Activated effector memory CD4-positive, alpha-beta T cell treated with anti-CD3 and anti-CD28 coated beads, Interleukin-2, amount 50 U/mL, for 16 hours (primary cell): ENCODE data around the gene SLC19A1.
A peak's percentile ranks its signal among the peaks of the same experiment; 100 is the strongest.

Experiments
- DNase-seq: peaks from one replicate; pipeline ENCODE4 v3.0.0-alpha.2; 2020

The SLC19A1 gene

DNA sequence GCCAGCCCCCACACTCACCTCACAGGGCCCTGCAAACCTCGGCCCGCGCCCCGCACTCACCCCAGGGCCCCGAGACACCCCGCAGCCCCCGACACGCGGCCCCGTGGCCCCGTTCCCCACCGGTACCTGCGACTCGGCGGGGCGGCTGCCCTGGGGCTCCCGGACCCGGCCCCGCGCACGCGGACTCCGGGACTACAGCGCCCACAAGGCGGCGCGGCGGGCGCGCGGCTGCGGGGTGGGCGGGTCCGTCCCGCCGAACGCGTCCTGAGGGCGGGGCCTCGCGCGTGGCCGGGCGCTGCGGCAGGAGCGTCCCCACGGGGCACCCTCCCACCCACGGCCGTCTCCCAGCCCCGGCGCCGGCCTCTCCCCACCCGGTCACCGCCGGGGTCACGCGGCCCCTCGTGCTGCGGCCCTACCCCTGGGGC is at the start of gene SLC19A1:
Gene SLC19A1, minus strand, starts transcription at position 199 of the 425 bp plus-strand sequence. CDS start 4,481 bp downstream, outside the sequence.
- peak; percentile 91 for DNase-seq

DNA sequence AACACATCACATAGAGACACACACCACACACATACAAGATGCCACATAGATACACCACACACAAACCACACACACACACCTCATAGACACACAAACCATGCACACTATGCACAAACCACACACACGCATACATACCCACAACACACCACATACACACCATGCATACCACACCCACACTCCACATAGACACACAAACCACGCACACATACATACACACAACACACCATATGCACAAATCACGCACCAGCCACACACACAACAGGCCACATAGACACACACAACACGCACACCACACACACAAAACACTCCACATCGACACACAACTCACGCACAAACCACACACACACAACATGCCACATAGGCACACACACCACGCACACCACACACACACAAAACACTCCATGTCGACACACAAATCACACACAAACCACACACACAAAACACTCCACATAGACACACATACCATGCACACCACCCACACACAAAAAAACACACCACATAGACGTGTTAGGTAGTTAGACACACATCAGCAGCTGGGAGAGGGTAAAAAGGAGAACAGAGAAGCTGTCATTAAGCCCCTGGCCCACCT is 49.5 kb upstream of the SLC19A1 start:
- DNase-seq = peak; percentile 61

DNA sequence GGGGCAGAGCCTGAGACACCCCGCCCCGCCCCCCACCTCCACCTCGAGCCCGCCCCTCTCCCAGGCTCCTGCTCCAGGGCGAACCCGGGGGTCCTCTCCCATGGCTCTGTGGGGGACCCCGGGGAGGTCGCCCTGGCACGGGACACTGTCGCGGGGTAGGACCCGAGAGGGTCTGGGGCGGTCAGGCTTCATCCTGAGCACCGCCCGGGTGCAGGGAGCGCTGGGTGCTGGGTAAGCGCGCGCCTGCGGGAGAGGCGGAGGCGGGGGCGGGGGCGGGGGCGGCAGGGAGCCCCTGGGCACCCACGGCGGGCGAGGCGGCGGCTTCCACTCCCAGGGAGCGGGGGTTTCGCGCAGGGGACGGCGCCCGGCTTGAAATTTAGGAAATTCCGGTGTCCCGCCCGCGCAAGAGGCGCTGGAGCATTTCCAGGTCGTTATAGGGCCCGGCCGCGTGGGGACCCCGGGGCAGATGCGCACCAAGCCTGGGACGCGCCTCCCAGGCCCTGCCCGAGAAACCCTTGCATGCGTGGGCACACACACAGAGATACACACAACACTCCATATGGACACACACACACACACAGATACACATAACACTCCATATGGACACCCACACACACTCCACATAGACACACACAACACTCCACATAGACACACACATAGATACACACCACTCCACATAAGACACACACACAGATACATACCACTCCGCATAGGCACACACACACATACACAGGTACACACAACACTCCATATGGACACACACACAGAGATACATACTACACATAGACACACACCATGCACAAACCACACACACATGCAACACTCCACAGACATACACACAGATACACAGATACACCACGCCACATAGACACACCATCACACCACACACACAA is 48.7 kb upstream of the SLC19A1 start:
- DNase-seq = peak; percentile 86

DNA sequence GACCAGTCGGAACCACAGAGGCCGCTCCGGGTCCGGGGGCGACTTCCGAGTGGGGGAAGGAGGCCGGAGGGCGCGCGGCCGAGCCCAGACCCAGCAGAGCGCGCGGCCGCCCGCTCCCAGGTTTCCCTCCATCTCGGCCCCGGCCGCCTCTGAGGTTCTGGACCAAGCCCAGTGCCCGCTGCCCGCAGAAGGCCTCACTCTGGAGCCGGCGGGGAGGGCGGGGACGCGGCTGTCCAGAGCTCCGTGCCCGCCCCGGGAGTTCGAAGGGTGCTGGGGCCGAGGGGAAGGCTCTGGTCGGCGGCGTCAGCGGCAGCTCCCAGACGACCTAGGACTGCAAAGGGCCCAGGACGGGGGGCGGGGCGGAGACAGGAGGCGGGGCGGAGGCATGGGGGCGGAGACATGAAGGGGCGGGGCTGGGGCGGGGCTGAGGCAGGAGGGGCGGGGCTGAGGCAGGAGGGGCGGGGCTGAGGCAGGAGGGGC is 48.0 kb upstream of the SLC19A1 start:
- peak; percentile 91 for DNase-seq

DNA sequence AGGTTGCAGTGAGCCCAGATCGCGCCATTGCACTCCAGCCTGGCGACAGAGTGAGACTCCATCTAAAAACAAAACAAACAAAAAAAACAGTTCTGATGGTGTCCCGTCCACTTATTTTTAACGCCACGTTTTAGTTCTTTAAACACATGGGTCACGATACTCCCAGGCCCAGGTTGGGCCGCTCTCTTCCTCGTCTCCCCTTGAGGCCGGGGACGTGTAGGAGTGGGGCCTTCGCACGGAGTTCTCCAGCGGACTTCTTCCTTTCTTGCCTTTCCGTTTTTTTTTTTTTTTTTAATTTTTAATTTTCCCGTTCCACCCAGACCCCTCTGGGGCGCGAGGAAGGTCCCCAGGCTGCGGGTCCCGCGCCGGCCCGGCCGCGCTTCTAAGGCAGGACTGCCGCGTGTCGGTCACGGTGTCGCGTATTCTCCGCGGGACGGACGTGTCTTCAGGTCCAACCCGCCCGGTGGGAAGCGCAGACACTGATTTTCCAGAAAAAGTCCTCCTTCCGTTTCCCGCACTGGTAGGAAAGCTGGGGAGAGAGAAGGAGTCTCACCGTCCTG is 47.5 kb upstream of the SLC19A1 start:
- no peak for DNase-seq

DNA sequence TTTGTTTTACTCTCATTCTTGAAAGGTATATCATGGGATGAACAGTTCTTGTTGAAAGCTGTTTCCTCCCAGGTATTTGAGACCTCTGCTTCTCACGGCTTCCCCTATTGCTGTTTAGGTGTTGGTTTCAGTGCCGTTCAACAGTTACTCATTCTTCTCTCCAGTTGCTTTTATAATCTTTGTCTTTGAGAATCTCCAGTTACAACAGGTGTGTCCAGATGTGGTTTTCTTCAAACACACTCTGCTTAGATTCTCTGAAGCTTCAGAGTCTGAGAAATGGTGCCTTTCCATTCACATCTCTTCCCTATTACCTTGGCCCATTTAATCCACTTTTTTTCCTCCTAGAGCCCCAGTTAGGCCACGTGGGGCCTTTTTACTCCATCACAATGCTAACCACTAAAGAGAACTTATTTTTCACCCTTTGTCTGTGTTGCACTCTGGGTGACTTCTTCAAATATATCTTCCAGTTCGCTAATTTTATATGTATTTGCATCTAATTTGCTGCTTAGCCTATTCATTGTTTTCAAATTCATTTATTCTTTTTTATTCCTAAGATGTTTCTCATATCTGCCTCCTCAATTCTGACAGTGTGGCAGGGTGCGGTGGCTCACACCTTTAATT is 46.7 kb upstream of the SLC19A1 start:
- no peak for DNase-seq

DNA sequence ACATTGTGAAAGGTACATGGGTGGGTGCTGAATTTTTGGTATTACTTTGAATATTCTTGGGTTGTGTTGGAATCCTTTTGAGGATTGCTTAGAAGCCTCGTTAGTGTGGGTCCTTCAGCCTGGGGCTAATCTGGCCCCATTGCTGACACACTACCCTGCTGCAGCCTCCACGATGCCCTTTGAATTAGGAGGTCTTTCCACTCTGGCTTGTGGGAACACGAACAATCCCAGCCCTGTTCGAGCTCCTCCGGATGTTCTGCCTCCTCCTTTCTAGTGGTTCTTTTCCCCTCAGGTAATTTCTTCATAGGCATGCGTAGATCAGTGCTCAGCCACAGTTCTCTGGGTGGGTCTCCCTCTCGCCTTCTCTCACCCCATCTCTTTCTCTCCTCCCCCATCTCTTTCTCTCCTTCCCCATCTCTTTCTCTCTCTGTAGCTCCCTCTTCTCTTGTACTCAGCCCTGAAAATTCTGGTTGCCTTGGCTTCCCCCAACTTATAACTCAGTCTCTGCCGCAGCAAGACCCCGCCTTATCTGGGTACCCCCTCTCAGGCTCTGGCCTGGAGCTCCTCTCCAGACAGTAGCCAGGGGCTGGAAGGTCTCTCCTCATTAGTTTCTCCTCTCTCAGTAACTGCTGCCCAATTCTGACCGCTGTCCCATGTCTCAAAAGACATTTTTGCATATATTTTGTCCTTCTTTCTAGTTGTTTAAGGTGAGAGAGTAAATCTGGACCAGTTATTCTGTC is 46.0 kb upstream of the SLC19A1 start:
- peak; percentile 24 for DNase-seq

DNA sequence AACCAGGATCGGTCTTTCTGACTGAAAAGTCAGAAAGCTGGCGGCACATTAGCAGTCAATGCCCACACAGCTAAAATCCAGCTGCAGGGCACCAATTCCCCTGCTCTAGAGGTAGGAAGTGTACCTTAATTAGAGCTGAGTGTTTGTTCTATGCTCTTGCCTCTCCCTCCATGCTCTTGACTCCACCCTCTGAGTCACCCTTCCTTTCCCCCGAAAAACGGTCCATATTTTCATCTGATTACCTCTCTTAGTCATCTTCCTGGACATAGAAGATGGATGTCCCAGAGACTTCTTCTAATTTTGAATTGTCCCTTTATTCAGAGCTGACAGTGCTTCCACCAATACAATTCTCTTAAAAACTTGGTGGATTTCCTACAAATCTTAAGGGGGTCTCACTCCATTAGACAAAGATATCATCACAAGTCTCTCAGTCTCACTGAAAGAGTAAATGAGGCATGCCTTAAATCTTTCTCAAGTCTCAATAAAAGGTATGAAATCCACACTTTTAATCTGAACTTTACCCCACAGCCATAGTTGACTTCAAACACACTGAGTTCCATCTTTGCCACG is 44.1 kb upstream of the SLC19A1 start:
- no peak for DNase-seq

DNA sequence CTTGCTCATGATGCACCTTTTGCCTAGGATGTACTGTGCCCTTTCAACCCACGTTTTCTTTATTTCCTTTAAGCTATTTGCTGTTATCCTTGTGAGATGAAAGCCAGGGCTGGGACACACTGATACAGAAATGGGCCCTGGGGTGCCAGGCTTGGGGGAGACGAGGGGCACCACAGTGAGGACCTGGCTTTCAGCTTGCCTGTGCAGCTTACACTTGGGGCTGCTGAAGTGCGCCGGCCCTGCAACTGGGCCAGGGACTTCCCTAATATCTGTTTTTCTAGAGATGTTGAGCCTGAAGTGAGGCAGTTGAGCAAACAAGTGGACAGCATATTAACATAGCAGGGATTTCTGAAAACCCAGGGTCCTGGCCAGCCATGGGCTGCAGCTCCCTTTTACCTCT is 42.5 kb upstream of the SLC19A1 start:
- peak; percentile 57 for DNase-seq

DNA sequence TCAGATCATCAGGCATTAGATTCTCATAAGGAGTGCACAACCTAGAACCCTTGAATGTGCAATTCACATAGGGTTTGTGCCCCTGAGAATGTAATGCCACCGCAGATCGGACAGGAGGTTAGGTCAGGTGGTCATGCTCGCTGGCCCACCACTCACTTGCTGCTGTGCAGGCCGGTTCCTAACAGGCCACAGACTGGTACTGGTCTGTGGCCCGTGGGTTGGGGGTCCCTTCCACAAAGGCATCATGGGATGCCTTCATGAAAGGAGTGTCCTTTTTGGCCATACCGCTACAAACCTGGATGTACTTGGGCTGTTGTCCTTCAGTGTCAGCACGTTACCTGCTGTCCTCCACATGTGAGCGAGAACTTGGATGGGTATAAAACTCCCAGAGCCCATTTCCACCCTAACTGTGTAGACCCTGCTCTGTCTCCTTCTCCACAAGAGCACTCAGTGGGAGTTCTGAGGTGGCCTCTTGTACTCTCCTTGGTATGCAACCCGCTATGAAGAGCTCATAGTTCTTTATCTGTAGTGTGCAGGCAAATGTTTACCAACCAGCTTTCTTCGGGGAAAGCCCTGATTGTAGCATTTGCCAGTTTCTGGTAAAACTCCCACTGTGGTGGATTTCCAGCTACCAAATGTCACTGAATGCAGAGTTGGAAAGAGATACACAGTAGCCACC is 41.7 kb upstream of the SLC19A1 start:
- peak; percentile 48 for DNase-seq

DNA sequence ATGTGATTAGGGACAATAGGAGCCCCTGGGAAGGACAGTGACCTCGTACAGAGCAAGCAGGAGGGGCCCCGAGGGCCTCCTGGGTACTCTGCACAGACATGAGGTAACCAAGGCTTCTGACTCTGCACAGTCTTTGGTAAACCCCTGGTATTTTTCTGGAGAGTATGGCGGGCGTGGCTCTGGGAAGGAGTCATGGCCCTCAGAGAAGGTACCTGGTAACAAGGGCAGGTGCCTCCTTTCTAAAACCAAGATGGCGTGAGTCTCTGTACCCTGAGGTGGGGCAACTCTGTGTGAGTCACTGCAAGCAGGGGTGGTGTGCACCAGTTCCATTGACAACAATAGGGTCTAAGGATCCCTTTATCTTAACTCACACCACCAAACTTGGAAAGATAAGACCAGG is 39.9 kb upstream of the SLC19A1 start:
- DNase-seq = peak; percentile 33

DNA sequence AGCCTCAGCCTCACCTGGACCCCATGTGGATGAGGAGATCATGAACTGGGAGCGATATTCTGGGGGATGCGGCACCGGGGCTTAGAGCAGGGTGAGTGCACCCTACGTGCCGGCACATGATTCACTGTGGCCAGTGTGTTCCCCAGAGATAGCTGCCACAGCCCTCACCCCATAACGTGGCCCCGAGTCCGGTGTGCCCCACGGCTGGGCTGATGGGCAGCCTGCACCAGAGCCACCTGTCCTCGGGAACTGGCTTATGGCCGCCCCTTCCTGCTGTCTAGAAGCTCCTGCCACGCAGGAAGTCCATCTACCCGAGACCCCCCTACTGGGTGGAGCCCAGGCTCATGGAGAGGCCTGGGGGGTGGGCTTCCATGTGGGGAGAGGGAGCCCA is 39.1 kb upstream of the SLC19A1 start:
- peak; percentile 57 for DNase-seq

DNA sequence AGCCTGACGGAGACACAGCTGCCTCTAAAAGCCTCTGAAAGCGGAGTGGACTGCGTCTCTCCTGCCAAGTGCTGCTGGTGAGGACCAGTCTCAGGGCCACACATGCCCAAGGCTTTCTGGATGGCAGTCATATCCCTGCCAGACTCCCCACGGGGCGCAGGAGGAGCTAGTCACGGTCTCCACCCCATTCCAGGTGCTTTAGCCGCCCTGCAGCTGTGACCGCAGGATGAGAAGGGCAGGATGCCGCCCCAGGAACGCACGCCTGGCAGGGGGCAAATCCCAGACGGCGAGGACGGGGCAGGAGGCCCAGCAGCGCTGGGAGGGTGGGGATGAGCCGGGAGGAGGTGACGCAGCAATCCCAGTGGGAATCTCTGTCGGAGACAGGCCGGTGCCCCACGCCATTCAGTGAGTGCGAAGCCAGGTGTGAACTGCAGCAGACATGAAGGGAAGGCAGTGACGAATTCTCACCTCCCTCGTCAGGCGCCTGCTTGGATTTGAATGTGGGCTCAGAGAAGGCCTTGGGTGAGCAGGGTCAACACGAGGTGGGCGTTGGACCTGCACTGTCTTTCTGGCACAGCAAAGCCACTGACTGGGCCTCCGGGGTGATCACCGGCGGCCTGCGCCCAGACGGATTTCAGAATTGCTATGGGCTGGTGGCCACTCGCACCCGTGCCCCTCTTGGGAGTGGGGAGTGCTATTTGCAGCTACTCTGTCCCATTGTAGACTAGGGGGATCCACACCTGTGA is 38.5 kb upstream of the SLC19A1 start:
- DNase-seq = peak; percentile 60

DNA sequence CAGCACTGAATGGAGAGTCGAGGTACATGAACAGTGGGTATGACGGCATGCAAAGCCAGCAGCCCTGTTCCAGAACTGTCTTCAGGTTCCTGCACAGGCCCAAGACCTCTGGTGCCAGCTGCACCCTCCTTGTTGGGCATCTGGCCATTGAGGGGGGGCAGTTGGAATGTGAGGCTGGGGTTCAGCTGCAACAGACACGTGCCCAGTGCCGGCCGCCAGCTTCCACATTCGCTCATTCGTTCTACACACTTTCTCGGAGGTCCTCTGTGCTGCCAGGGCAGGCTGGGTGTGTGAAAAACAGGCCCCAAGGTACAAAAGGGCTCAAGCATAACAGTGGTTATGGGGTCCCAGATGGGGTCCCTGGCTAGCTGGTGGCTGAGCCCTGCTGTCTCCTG is 37.9 kb upstream of the SLC19A1 start:
- DNase-seq = no peak

DNA sequence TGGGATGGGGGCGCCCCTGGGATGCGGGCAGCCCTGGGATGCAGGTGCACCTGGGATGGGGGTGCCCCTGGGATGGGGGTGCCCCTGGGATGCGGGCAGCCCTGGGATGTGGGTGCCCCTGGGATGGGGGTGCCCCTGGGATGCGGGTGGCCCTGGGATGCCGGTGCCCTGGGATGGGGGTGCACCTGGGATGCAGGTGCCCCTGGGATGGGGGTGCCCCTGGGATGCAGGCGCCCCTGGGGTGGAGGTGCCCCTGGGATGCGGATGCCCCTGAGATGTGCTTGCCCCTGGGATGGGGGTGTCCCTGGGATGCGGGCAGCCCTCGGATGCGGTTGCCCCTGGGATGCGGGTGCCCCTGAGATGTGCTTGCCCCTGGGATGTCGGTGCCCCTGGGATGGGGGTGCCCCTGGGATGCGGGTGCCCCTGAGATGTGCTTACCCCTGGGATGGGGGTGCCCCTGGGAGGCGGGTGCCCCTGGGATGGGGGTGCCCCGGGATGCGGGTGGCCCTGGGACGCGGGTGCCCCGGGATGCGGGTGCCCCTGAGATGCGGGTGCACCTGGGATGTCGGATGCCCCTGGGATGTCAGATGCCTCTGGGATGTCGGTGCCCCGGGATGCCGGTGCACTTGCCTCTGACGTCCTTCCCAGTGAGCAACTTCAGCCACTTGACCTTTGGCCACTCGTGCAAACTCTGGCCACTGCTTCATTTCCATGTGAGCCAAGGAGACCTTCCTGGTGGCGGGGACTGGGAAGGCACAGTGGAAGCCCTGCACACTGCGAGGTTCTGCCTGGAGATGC is 37.3 kb upstream of the SLC19A1 start:
- peak; percentile 58 for DNase-seq

DNA sequence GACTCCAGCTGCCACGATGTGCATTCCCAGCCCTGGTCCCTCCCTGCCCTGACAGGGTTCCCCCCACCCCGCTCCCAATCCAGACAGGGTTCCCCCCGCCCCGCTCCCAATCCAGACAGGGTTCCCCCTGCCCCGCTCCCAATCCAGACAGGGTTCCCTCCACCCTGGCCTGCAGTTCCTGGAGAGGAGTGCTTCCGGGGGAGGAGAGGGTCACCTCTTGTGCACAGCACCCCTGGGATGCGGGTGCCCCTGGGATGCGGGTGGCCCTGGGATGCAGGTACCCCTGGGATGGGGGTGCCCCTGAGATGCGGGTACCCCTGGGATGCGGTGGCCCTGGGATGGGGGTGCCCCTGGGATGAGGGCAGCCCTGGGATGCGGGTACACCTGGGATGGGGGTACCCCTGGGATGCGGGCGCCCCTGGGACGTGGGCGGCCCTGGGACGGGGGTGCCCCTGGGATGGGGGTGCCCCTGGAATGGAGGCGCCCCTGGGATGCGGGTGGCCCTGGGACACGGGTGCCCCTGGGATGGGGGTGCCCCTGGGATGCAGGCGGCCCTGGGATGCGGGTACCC is 36.7 kb upstream of the SLC19A1 start:
- DNase-seq = peak; percentile 54

DNA sequence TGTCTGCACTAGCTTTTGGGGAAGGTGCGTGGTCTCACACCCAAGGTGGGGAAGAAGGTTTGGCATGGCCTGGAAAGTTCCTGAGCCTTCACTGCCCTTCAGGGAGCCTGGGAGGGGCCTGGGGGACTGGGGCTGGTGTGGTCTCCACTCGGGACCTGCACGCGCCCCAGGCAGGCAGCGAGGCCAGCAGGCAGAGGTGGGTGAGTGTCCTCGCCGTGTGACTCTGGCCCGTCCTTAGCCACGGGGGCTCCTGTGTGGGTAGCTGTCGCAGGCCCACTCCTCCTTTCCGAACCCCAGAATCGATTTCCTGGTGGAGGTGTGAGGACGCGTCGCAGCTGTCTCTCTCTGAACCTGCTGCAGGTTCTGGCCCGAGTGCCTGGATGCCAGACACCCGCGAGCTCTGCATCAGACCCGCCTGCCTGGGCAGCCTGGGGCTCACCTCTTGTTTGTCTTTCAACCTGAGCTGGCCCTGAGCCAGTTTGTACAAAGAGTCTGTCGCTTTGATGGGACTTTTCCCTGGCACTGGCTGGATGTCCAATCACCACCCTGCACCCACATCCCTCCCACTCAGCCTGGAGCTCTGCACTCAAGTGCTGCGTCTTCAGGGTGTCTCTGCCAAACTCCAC is 36.0 kb upstream of the SLC19A1 start:
- DNase-seq = peak; percentile 60

DNA sequence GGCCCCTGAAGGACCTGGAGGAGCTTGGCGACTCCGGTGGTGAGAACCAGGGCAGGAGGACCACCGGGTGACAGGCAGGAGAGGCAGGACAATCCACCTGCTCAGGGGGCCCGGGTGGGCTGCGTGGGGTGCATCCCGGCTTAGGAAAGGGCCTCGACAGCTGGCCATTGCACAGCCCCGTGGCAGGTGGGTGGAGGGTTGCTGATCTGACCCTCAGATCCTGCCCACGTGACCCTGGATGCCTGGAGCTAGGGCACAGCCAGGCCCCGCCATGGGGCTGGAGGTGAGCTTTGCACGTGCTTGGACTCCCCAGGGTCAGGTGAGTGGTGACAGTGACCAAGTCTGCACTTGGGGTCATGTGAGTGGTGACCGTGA is 35.5 kb upstream of the SLC19A1 start:
- DNase-seq = no peak
